Activated CD8-positive, alpha-beta memory T cell treated with anti-CD3 and anti-CD28 coated beads, Interleukin-2, amount 50 U/mL, for 24 hours (primary cell): ENCODE measurements around the gene PTPRG.

ENCODE experiments used
- DNase-seq: peaks from one replicate; pipeline ENCODE4 v3.0.0-alpha.2; 2020; ENCODE audit errors: extremely low read depth

Gene PTPRG

GRCh38 chr3:61562721-61563312 lies 1.4 kb downstream of the PTPRG start:
- DNase-seq: no peak

GRCh38 chr3:61563313-61564271 lies 2.2 kb downstream of the PTPRG start:
- DNase-seq: no peak

GRCh38 chr3:61564395-61565059 lies 3.2 kb downstream of the PTPRG start:
- no peak for DNase-seq

GRCh38 chr3:61565569-61565968 lies 4.2 kb downstream of the PTPRG start:
- DNase-seq: no peak

GRCh38 chr3:61568127-61568526 lies 6.8 kb downstream of the PTPRG start:
- DNase-seq: no peak

- no peak for DNase-seq
Observed at GRCh38 chr3:61569856-61570580, 8.6 kb downstream of the PTPRG start.

- DNase-seq: no peak
Observed at GRCh38 chr3:61570813-61571212, 9.4 kb downstream of the PTPRG start.

GRCh38 chr3:61571516-61572336 lies 10.4 kb downstream of the PTPRG start:
- no peak for DNase-seq

GRCh38 chr3:61572879-61573278 lies 11.5 kb downstream of the PTPRG start:
- DNase-seq: no peak

- no peak for DNase-seq
Observed at GRCh38 chr3:61573441-61573840, 12.1 kb downstream of the PTPRG start.

GRCh38 chr3:61574854-61575253 lies 13.5 kb downstream of the PTPRG start:
- DNase-seq: no peak

GRCh38 chr3:61575893-61576292 lies 14.5 kb downstream of the PTPRG start:
- DNase-seq: no peak

- no peak for DNase-seq
Observed at GRCh38 chr3:61577760-61578159, 16.4 kb downstream of the PTPRG start.

- no peak for DNase-seq
Observed at GRCh38 chr3:61578667-61579367, 17.4 kb downstream of the PTPRG start.

- no peak for DNase-seq
Observed at GRCh38 chr3:61579685-61580084, 18.3 kb downstream of the PTPRG start.

GRCh38 chr3:61580982-61581643 lies 19.7 kb downstream of the PTPRG start:
- no peak for DNase-seq

GRCh38 chr3:61582287-61582686 lies 20.9 kb downstream of the PTPRG start:
- no peak for DNase-seq

GRCh38 chr3:61582846-61583245 lies 21.5 kb downstream of the PTPRG start:
- no peak for DNase-seq

- no peak for DNase-seq
Observed at GRCh38 chr3:61583890-61584875, 22.8 kb downstream of the PTPRG start.
